OCI-LY3 (cell line): ENCODE results near the gene ADARB2.

Experiments
- H2AFZ ChIP-seq: fragments of 200-600, 300-600 bp; shearing (Covaris generic); 2 replicates; pipeline ENCODE4 v1.6.0; 2014; ENCODE audit warnings: antibody characterized with exemption, low read depth, low read length
- H3K27ac ChIP-seq: fragments of 200-600, 300-600 bp; sonication (generic); 2 replicates; pipeline ENCODE4 v1.5.1; 2014; ENCODE audit warnings: mild to moderate bottlenecking, low read length, moderate library complexity, mixed read lengths
- H3K27me3 ChIP-seq: fragments of 200-600, 300-600 bp; sonication (generic); 2 replicates; pipeline ENCODE4 v1.6.1; 2014; ENCODE audit warnings: low read depth, low read length, mixed read lengths
- H3K36me3 ChIP-seq: fragments of 200-600, 300-600 bp; sonication (generic); replicated peaks from 2 replicates; pipeline ENCODE3; 2014; ENCODE audit warnings: low read depth, low read length, mixed read lengths
- H3K4me1 ChIP-seq: fragments of 300-600, 200-600 bp; sonication (generic); 2 replicates; pipeline ENCODE4 v1.6.1; 2014; ENCODE audit warnings: low read length, mixed read lengths
- H3K4me2 ChIP-seq: fragments of 200-600, 300-600 bp; sonication (generic); 2 replicates; pipeline ENCODE4 v1.6.1; 2014; ENCODE audit warnings: low read length, mixed read lengths
- H3K4me3 ChIP-seq: fragments of 300-600, 200-600 bp; sonication (generic); 2 replicates; pipeline ENCODE4 v1.5.1; 2014; ENCODE audit warnings: antibody characterized with exemption, mild to moderate bottlenecking, low read length, moderate library complexity
- H3K79me2 ChIP-seq: fragments of 300-600, 200-600 bp; shearing (Covaris generic); 2 replicates; pipeline ENCODE4 v1.6.1; 2014; ENCODE audit warnings: mild to moderate bottlenecking, low read length, mixed read lengths
- H3K9ac ChIP-seq: fragments of 300-600, 200-600 bp; shearing (Covaris generic); 2 replicates; pipeline ENCODE4 v1.6.0; 2014; ENCODE audit warnings: mild to moderate bottlenecking, low read length, moderate library complexity
- H3K9me3 ChIP-seq: fragments of 200-600, 300-600 bp; shearing (Covaris generic); 2 replicates; pipeline ENCODE4 v1.6.1; 2014; ENCODE audit warnings: low read length, mixed read lengths; ENCODE audit not compliant: insufficient read depth
- H4K20me1 ChIP-seq: fragments of 200-600, 300-600 bp; sonication (generic); 2 replicates; pipeline ENCODE4 v1.6.1; 2016; ENCODE audit warnings: low read length, mixed read lengths; ENCODE audit not compliant: insufficient read depth
- EZH2phosphoT487 ChIP-seq: fragments of 200-600 bp; shearing (Covaris generic); IDR thresholded peaks from 2 replicates; pipeline ENCODE4 v1.6.1; 2018; ENCODE audit warnings: antibody characterized with exemption, mixed run types, low read depth
- TF ChIP-seq, protein P1 (sequence below): fragments of 200-600, 300-600 bp; sonication (generic); IDR thresholded peaks from 2 replicates; pipeline ENCODE4 v1.5.1; 2014; ENCODE audit warnings: antibody characterized with exemption, low read length, low read depth

The ADARB2 gene

DNA sequence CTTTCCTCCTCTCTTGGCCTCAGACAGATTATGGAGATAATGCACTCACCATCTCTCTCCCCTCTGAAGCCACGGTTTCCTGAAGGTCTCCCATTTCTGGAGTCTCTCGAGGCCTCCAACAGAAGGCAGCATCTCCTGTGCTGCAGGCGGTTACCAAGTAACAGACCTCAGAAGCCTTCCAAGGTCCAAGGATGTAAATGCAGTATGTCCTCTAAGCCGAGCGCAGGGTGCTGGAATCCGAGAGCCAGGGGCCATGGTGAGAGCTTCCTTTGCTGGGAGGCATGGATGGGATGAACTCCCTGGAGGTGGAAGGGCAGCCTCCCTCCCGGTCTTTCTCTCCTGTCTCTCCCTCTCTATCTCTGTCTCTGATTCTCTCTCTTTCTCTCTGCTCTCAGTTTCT, 79.8 kb downstream of the ADARB2 start:
- Histone ChIP-seq H3K4me1 (no peaks in the 10 kb centered on the region), H3K4me2 (no peak overlapping the region), H3K27me3 (no peaks in the 10 kb centered on the region), H3K36me3 (no peaks in the 10 kb centered on the region), H3K79me2 (no peaks in the 10 kb centered on the region), H3K9ac (no peak overlapping the region), H4K20me1 (no peaks in the 10 kb centered on the region), H3K4me3 (no peak overlapping the region), H2AFZ (no peak overlapping the region), H3K27ac (no peak overlapping the region), H3K9me3 (no peaks in the 10 kb centered on the region)
- TF ChIP-seq, protein P1, sequence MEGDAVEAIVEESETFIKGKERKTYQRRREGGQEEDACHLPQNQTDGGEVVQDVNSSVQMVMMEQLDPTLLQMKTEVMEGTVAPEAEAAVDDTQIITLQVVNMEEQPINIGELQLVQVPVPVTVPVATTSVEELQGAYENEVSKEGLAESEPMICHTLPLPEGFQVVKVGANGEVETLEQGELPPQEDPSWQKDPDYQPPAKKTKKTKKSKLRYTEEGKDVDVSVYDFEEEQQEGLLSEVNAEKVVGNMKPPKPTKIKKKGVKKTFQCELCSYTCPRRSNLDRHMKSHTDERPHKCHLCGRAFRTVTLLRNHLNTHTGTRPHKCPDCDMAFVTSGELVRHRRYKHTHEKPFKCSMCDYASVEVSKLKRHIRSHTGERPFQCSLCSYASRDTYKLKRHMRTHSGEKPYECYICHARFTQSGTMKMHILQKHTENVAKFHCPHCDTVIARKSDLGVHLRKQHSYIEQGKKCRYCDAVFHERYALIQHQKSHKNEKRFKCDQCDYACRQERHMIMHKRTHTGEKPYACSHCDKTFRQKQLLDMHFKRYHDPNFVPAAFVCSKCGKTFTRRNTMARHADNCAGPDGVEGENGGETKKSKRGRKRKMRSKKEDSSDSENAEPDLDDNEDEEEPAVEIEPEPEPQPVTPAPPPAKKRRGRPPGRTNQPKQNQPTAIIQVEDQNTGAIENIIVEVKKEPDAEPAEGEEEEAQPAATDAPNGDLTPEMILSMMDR, result no peak
- no peak for TF ChIP-seq EZH2phosphoT487

DNA sequence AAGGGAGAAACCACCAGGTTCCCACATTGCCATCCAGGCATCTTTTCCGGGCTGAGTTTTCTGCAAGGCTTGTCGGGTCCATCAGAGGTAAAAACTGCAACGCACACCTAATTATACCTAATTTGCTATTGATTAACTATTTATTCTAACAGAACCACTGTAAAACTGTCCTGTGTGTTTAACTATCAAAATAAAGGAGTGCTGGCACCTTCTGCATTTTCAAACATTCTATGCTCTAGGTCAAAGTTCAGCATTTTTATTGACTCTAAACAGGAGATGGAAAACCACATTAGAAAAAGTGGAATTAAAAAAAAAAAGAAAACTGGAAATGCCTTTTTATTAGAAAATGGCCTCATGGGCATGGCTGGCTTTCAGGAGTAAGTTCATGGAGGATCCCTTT, 82.0 kb downstream of the ADARB2 start:
- Histone ChIP-seq H3K9ac (no peak overlapping the region), H3K27ac (no peak overlapping the region), H3K9me3 (no peaks in the 10 kb centered on the region), H3K4me3 (no peak overlapping the region), H3K4me1 (no peaks in the 10 kb centered on the region), H3K4me2 (no peak overlapping the region), H3K79me2 (no peaks in the 10 kb centered on the region), H2AFZ (no peak overlapping the region), H3K27me3 (no peaks in the 10 kb centered on the region), H4K20me1 (no peaks in the 10 kb centered on the region), H3K36me3 (no peaks in the 10 kb centered on the region)
- TF ChIP-seq, protein P1, result no peak
- TF ChIP-seq EZH2phosphoT487, result no peak

DNA sequence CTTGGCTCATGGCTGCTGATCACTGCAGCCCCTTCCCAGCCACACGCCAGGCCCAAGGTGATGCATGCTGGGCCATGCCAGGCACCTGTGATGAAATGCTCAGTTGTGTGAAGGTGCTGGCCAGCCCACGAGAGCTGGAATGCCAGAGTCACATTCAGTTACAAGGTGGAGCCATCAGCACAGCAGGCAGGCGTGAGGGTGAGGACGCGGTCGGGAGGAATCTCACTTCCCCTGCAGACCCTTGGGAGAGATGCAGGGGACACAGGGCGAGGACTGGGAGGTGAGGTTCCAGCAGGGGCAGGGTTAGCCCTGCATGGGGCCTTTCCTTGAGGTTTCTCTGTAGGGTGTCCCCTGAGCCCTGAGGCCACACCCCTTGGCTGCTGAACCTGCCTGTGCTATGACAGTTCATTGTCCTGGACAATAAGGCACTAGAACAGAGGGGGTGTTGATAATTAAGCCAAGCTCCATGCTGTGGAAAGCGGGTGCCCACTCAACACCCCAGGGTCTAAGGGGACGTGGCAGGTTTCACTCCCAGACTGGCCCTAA, 82.4 kb downstream of the ADARB2 start:
- Histone ChIP-seq H3K36me3 (no peaks in the 10 kb centered on the region), H3K4me2 (no peak overlapping the region), H3K79me2 (no peaks in the 10 kb centered on the region), H3K27me3 (no peaks in the 10 kb centered on the region), H3K27ac (no peak overlapping the region), H3K4me3 (no peak overlapping the region), H4K20me1 (no peaks in the 10 kb centered on the region), H3K9me3 (no peaks in the 10 kb centered on the region), H2AFZ (no peak overlapping the region), H3K9ac (no peak overlapping the region), H3K4me1 (no peaks in the 10 kb centered on the region)
- TF ChIP-seq EZH2phosphoT487, result no peak
- TF ChIP-seq, protein P1, result no peak

DNA sequence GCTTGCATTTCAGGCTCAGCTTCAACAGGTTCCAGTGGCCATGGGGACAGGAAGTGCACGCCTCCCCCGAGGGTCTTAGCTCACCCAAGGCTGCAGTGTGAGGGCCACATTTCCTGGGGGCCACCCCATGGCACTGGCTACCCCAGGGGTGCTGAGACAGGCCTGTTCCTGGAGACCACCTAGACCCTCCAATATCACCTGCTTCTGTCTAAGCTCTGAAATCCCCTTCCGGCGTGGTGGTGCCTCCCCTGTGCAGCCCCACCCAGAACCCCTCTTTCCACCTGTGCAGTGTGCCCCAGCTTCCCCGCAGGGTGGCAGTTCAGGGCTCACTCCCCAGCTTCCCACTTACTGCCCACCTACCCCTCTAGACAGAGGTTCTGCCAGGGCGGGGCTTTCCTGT, 83.1 kb downstream of the ADARB2 start:
- no peaks in the 10 kb centered on the region for H3K4me1 ChIP-seq
- no peaks in the 10 kb centered on the region for H3K79me2 ChIP-seq
- H3K27me3 ChIP-seq, result no peaks in the 10 kb centered on the region
- TF ChIP-seq, protein P1, result no peak
- TF ChIP-seq EZH2phosphoT487, result no peak
- no peak overlapping the region for H3K4me2 ChIP-seq
- H4K20me1 ChIP-seq, result no peaks in the 10 kb centered on the region
- no peak overlapping the region for H3K27ac ChIP-seq
- no peaks in the 10 kb centered on the region for H3K9me3 ChIP-seq
- H2AFZ ChIP-seq, result no peak overlapping the region
- H3K36me3 ChIP-seq, result no peaks in the 10 kb centered on the region
- H3K9ac ChIP-seq, result no peak overlapping the region
- H3K4me3 ChIP-seq, result no peak overlapping the region
